ENCODE data around the gene KCNMA1.

Gene KCNMA1

GRCh38 chr10:77118603-77119282 is 518.9 kb downstream of the KCNMA1 start:
- Mint-ChIP-seq H3K27ac (no peak overlapping the region), H3K9me3 (no peaks in the 10 kb centered on the region), H3K36me3 (ENCODE audit: low read depth) (no peaks in the 10 kb centered on the region), H3K4me1 (ENCODE audit: low read depth) (no peaks in the 10 kb centered on the region), H3K27me3 (ENCODE audit: low read depth) (no peaks in the 10 kb centered on the region), H3K4me3 (no peak overlapping the region)

- Mint-ChIP-seq H3K4me1 (ENCODE audit: low read depth) (no peaks in the 10 kb centered on the region), H3K9me3 (no peaks in the 10 kb centered on the region), H3K27me3 (ENCODE audit: low read depth) (no peaks in the 10 kb centered on the region), H3K4me3 (no peak overlapping the region), H3K36me3 (ENCODE audit: low read depth) (no peaks in the 10 kb centered on the region), H3K27ac (no peak overlapping the region)
Measured at GRCh38 chr10:77117501-77117900, 520.1 kb downstream of the KCNMA1 start.

DNA sequence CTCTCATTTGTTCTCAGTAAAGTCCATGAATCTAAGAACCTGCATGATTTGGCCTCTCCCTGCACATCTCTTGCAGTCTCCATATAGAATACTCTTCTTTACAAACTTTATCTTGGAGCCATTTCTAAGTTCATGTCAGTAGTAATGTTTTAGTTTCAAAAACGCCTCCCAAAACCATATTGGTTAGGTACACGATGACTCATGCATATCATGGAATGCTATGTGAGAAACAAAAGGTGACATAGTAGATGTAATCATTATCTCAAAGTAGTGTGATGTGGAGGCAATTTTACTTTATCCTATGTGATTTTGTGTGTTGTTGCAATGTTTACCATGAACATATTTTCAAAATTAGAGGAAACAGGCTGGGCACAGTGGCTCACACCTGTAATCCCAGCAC is 520.7 kb downstream of the KCNMA1 start:
- Mint-ChIP-seq H3K4me1 (ENCODE audit: low read depth) (no peaks in the 10 kb centered on the region), H3K36me3 (ENCODE audit: low read depth) (no peaks in the 10 kb centered on the region), H3K27ac (no peak overlapping the region), H3K4me3 (no peak overlapping the region), H3K27me3 (ENCODE audit: low read depth) (no peaks in the 10 kb centered on the region), H3K9me3 (no peaks in the 10 kb centered on the region)

DNA sequence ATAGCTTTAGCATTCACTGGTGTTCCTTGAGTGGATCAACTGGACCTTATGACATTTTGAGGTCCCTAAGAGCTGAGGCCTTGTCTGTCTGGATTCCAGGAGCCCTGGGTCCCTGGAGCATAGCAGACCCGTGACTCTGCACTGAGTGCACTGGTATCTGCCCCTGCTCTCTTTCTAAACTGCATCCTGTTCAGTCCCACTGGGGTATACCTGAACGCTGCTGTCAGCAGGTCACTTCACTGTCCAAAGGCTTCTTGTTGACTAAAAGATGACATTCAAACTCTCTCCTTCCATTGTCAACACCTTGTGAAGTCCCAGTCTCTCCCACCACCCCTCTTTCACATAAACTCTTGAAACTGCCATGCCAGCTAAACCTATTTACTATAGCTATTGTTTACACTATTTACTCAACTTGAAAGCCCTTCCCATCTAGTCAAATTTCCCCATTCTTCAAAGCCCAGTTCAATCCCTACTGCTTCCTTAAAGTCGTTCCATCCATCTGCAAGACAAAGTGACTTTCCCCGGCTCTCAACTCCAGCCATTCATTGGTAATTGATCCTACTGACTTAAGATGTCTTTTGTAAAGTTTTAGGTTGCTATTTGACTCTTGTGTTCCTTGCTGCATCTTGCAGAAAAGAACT is 523.3 kb downstream of the KCNMA1 start:
- no peaks in the 10 kb centered on the region for H3K36me3 Mint-ChIP-seq (ENCODE audit: low read depth)
- no peaks in the 10 kb centered on the region for H3K4me1 Mint-ChIP-seq (ENCODE audit: low read depth)
- H3K27ac Mint-ChIP-seq, result no peak overlapping the region
- H3K9me3 Mint-ChIP-seq, result no peaks in the 10 kb centered on the region
- H3K27me3 Mint-ChIP-seq (ENCODE audit: low read depth), result no peaks in the 10 kb centered on the region
- H3K4me3 Mint-ChIP-seq, result no peak overlapping the region

GRCh38 chr10:77111611-77112550 is 525.7 kb downstream of the KCNMA1 start:
- no peaks in the 10 kb centered on the region for H3K4me1 Mint-ChIP-seq (ENCODE audit: low read depth)
- no peaks in the 10 kb centered on the region for H3K27me3 Mint-ChIP-seq (ENCODE audit: low read depth)
- H3K36me3 Mint-ChIP-seq (ENCODE audit: low read depth), result no peaks in the 10 kb centered on the region
- H3K27ac Mint-ChIP-seq, result no peak overlapping the region
- no peaks in the 10 kb centered on the region for H3K9me3 Mint-ChIP-seq
- H3K4me3 Mint-ChIP-seq, result no peak overlapping the region

DNA sequence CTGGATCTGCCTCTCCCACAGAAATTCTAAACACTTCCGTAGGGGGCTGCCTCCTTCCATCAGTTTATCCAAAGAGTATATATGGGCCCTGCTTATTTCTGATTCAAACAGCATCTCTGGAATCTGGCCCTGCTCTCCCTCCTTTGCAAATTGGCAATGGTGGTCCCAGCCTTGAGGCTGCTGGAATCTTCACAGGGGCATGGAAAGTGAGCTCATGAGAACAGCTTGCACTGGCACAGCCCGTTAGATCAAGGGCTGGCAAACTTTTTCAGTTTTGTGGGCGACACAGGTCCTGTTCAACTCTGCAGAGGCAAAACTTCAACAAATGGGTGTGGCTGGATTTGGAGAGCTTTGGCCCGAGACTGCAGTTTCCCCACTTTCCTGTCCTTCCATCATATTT is 526.9 kb downstream of the KCNMA1 start:
- no peaks in the 10 kb centered on the region for H3K27me3 Mint-ChIP-seq (ENCODE audit: low read depth)
- no peaks in the 10 kb centered on the region for H3K4me1 Mint-ChIP-seq (ENCODE audit: low read depth)
- H3K4me3 Mint-ChIP-seq, result no peak overlapping the region
- H3K9me3 Mint-ChIP-seq, result no peaks in the 10 kb centered on the region
- H3K27ac Mint-ChIP-seq, result no peak overlapping the region
- H3K36me3 Mint-ChIP-seq (ENCODE audit: low read depth), result no peaks in the 10 kb centered on the region

GRCh38 chr10:77109351-77109994 is 528.1 kb downstream of the KCNMA1 start:
- Mint-ChIP-seq H3K4me3 (no peak overlapping the region), H3K4me1 (ENCODE audit: low read depth) (no peaks in the 10 kb centered on the region), H3K27ac (no peak overlapping the region), H3K27me3 (ENCODE audit: low read depth) (no peaks in the 10 kb centered on the region), H3K9me3 (no peaks in the 10 kb centered on the region), H3K36me3 (ENCODE audit: low read depth) (no peaks in the 10 kb centered on the region)

GRCh38 chr10:77106676-77107075 is 530.9 kb downstream of the KCNMA1 start:
- no peak overlapping the region for H3K27ac Mint-ChIP-seq
- no peaks in the 10 kb centered on the region for H3K27me3 Mint-ChIP-seq (ENCODE audit: low read depth)
- H3K9me3 Mint-ChIP-seq, result no peaks in the 10 kb centered on the region
- no peaks in the 10 kb centered on the region for H3K4me1 Mint-ChIP-seq (ENCODE audit: low read depth)
- H3K36me3 Mint-ChIP-seq (ENCODE audit: low read depth), result no peaks in the 10 kb centered on the region
- no peak overlapping the region for H3K4me3 Mint-ChIP-seq

GRCh38 chr10:77105761-77106221 is 531.8 kb downstream of the KCNMA1 start:
- H3K4me1 Mint-ChIP-seq (ENCODE audit: low read depth), result no peaks in the 10 kb centered on the region
- H3K9me3 Mint-ChIP-seq, result no peaks in the 10 kb centered on the region
- no peaks in the 10 kb centered on the region for H3K27me3 Mint-ChIP-seq (ENCODE audit: low read depth)
- H3K4me3 Mint-ChIP-seq, result no peak overlapping the region
- H3K27ac Mint-ChIP-seq, result no peak overlapping the region
- no peaks in the 10 kb centered on the region for H3K36me3 Mint-ChIP-seq (ENCODE audit: low read depth)

GRCh38 chr10:77104459-77104980 is 533.1 kb downstream of the KCNMA1 start:
- Mint-ChIP-seq H3K4me3 (no peak overlapping the region), H3K27ac (no peak overlapping the region), H3K36me3 (ENCODE audit: low read depth) (no peaks in the 10 kb centered on the region), H3K4me1 (ENCODE audit: low read depth) (no peaks in the 10 kb centered on the region), H3K9me3 (no peaks in the 10 kb centered on the region), H3K27me3 (ENCODE audit: low read depth) (no peaks in the 10 kb centered on the region)

- Mint-ChIP-seq H3K9me3 (no peaks in the 10 kb centered on the region), H3K36me3 (ENCODE audit: low read depth) (no peaks in the 10 kb centered on the region), H3K27ac (no peak overlapping the region), H3K27me3 (ENCODE audit: low read depth) (no peaks in the 10 kb centered on the region), H3K4me1 (ENCODE audit: low read depth) (no peaks in the 10 kb centered on the region), H3K4me3 (no peak overlapping the region)
Measured at GRCh38 chr10:77103213-77103612, 534.4 kb downstream of the KCNMA1 start.

GRCh38 chr10:77101341-77101740 is 536.3 kb downstream of the KCNMA1 start:
- H3K4me1 Mint-ChIP-seq (ENCODE audit: low read depth), result no peaks in the 10 kb centered on the region
- no peak overlapping the region for H3K4me3 Mint-ChIP-seq
- H3K9me3 Mint-ChIP-seq, result no peaks in the 10 kb centered on the region
- no peaks in the 10 kb centered on the region for H3K36me3 Mint-ChIP-seq (ENCODE audit: low read depth)
- H3K27ac Mint-ChIP-seq, result no peak overlapping the region
- no peaks in the 10 kb centered on the region for H3K27me3 Mint-ChIP-seq (ENCODE audit: low read depth)

DNA sequence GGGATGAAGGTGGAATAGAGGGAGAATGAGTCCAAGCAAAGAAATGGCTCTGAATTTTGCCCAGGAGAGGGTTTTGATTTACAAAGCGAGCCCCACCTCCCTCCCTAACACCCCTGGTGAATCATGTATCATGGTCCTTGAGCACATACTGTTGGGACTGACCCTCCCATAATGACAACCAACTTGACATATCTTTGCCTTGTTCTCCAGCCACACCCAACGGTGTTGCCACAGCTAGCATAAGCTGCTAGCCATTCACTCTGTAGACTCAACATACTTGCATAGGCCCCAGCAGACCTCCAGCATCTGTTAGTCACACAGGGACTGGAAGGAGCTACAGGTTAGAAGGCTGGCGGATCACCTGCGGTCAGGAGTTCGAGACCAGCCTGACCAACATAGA is 538.5 kb downstream of the KCNMA1 start:
- Mint-ChIP-seq H3K4me3 (no peak overlapping the region), H3K27me3 (ENCODE audit: low read depth) (no peaks in the 10 kb centered on the region), H3K36me3 (ENCODE audit: low read depth) (no peaks in the 10 kb centered on the region), H3K9me3 (no peaks in the 10 kb centered on the region), H3K4me1 (ENCODE audit: low read depth) (no peaks in the 10 kb centered on the region), H3K27ac (no peak overlapping the region)

DNA sequence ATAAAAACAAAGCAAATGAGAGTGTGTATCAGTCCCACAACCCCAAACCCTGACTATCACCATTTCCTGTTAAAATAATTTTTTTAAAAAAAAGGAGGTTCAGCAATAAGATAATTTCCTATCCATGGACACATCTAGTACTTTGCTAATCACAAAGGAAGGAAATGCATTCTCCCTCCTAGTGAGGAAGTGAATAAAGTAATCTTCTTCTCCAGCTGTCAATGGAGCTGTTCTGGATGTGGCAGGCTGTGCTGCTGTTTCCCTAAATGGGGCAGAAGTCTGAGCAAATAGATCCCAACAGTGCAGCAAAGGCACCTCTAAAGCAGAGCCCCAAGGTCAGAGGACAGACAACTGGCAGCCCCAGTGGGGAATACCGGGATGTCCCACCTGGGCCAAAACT is 540.0 kb downstream of the KCNMA1 start:
- H3K4me1 Mint-ChIP-seq (ENCODE audit: low read depth), result no peaks in the 10 kb centered on the region
- H3K4me3 Mint-ChIP-seq, result no peak overlapping the region
- no peaks in the 10 kb centered on the region for H3K36me3 Mint-ChIP-seq (ENCODE audit: low read depth)
- H3K27ac Mint-ChIP-seq, result no peak overlapping the region
- no peaks in the 10 kb centered on the region for H3K9me3 Mint-ChIP-seq
- H3K27me3 Mint-ChIP-seq (ENCODE audit: low read depth), result no peaks in the 10 kb centered on the region

Data from T-helper 1 cell treated with Interleukin-12 subunit alpha and Interleukin-12 subunit beta and Interleukin-4 antibody, amounts not matched to agents 30 μg/mL and 1 μg/mL, for 36 hours (primary cell).